Left lobe of liver (tissue), 2 donors: Measurements from ENCODE around the gene SMARCA4. TPM values are rescaled to one million over a fixed set of nuclear protein-coding genes. Genes with fewer than 3 reads are reported as not detected.
"Not testable (repeated sequence)": the region's sequence is repeated elsewhere in the genome, so short reads cannot be mapped to it uniquely, and the experiment has no call there.

ENCODE experiments used
- ATAC-seq: fragments of 200-7000 bp; cut with Tn5 transposase; one replicate; pipeline ENCODE4 v1.9.1; 2020; ENCODE audit warnings: mild to moderate bottlenecking, moderate library complexity
- DNase-seq: peaks from one replicate; pipeline ENCODE4 v3.0.0-alpha.2; 2020; ENCODE audit warnings: low spot score
- total RNA-seq: library from RNA; stranded (reverse); gene quantifications from one replicate; pipeline ENCODE4 v1.2.1, GENCODE V29; 2021
- donor health status: DM: no; HTN: no; CAD: no; lungs with moderate emphysema.
- donor health status: DM: no; HTN: yes; CAD: no.

SMARCA4 gene
- total RNA-seq, 1 donor from 2014 or later: 29.6 TPM

DNA sequence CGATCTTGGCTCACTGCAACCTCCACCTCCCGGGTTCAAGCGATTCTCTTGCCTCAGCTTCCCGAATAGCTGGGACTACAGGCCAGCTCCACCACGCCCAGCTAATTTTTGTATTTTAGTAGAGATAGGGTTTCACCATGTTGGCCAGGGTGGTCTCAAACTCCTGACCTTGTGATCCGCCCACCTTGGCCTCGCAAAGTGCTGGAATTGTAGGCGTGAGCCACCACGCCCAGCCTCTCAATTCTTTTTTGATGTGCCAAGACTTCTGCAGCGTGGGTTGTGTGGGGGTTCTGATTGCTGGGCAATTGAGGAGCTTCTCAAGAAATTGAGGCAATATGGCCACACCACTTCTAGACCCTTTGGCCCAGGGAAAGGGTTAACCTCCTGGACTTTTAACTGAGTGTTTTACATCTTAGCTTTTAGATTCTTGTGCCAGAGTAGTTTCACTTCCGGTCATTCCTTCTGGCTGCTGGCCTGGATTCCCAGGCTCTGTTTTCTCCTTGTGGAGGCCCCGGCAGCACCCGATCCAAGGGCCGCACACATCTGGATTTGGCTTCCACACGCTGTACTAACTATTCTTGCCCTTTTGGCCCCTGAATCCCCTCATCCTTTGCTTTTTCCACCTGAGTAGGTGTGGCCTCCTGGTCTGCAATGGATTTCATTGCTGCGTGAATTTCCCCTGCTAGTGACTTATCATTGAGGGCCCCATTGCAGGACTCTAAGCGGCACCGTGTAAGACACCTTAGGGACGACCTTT is 14.7 kb downstream of the SMARCA4 start:
- no peak for DNase-seq

GRCh38 chr19:10976131-10976892 is 15.5 kb downstream of the SMARCA4 start:
- ATAC-seq (peak; percentile 8), DNase-seq (no peak)

More for the DNA sequence above, 14.7 kb downstream of the SMARCA4 start:
- peak; percentile 16 for ATAC-seq

- no peak for ATAC-seq
These were observed 16.9 kb downstream of the SMARCA4 start for GRCh38 chr19:10977742-10978092.

DNA sequence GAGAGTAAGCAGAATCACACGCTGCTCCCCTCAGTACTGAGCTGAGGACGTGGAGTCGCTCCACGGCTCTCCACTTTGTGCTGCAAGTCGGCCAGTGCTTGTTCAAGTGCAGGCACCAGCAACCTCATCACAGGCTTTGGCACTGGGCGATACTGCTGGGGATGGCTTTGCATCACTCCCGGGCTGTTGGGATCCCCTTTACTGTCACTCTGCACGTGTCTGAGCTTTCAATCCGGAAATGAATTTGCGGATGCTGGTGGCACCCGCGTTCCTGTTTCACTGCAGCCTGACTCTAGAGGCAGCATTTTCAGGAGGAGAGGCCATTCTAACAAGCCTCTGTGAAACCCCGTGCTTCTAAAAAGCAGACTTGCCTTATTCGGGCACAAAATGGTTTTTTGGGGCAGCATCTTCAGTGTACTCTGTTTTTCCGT is 19.1 kb downstream of the SMARCA4 start:
- ATAC-seq (no peak), DNase-seq (no peak)

More at GRCh38 chr19:10977742-10978092, 16.9 kb downstream of the SMARCA4 start:
- no peak for DNase-seq

GRCh38 chr19:10981252-10981895 is 20.5 kb downstream of the SMARCA4 start:
- no peak for DNase-seq
- no peak for ATAC-seq

DNA sequence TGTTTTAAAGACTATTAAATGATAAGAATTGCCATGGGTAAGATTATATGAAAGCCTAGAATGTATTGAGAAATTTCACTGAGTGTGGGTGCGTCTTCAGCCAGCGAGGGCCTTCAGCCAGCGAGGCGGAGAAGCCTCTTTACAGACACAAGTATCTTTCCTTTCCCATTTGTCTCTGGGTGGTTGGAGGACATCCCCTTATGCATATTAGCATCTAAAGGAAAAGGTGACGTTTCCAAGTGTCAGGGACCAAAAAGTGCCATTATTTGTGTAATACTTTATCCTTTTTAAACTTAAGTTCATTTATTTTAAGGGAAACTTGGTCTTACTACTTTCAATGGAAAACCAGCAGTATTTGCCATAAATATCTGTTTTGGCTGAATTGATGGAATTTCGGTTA is 22.2 kb downstream of the SMARCA4 start:
- ATAC-seq: no peak
- no peak for DNase-seq

GRCh38 chr19:10984166-10984735 is 23.4 kb downstream of the SMARCA4 start:
- ATAC-seq: peak; percentile 18
- no peak for DNase-seq

DNA sequence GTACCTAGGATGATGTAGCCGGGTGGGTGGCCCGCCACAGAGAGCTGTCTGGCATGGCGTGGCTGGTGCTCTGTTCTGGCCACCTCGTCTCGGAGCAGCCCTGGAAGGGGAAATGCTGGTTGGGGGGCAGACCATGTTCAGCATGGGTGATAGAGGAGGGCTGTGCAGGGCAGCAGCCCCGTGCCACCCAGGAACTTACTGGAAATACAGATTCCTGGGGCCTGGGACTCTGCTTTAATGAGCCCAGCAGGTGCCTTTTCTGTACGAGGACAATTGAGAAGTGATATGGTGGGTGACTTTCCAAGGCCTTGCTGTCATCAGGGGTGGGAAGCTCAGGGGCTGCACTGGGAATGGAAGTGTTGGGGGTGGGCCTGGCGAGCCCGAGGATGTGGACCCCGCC is 24.7 kb downstream of the SMARCA4 start:
- DNase-seq (no peak), ATAC-seq (no peak)

GRCh38 chr19:10986301-10987127 is 25.7 kb downstream of the SMARCA4 start:
- DNase-seq (no peak), ATAC-seq (no peak)

GRCh38 chr19:10987571-10988297 is 26.9 kb downstream of the SMARCA4 start:
- DNase-seq (no peak), ATAC-seq (no peak)

GRCh38 chr19:10988380-10988779 is 27.6 kb downstream of the SMARCA4 start:
- ATAC-seq (no peak), DNase-seq (no peak)

DNA sequence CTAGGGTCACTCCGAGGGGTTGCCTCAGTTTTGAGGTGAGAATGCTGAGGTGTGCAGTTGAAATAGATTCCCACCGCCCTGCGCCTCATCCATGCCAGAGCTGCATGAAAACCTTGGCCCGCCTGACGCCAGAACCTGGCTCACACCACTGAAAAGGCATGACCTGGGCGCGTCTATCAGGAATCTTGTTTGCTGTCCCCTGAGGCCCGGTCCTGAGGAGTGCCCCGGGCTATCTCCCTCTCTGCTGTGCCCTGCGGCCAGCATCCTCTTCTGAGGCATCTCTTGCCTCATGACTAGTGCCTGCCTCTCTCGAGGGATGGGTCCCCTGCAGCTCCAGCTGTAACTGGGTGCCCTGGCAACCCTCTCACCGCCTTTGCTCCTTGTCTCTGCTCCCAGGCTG is 28.1 kb downstream of the SMARCA4 start:
- peak; percentile 18 for ATAC-seq
- DNase-seq: no peak

DNA sequence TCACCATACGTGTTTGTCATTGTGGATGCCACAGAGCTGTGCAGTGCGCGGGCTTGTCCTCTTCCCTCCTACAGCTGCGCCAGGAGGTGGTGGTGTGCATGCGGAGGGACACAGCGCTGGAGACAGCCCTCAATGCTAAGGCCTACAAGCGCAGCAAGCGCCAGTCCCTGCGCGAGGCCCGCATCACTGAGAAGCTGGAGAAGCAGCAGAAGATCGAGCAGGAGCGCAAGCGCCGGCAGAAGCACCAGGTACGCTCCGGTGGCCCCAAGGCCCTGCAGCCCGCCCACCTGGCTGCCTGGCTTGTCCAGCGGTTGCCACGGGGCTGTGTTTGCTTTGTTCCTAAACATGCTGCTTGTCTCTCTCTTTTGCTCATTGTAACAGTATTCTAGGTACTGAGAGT is 30.2 kb downstream of the SMARCA4 start:
- ATAC-seq (no peak), DNase-seq (no peak)

- ATAC-seq (no peak), DNase-seq (no peak)
These were observed 30.8 kb downstream of the SMARCA4 start for GRCh38 chr19:10991521-10992081.

DNA sequence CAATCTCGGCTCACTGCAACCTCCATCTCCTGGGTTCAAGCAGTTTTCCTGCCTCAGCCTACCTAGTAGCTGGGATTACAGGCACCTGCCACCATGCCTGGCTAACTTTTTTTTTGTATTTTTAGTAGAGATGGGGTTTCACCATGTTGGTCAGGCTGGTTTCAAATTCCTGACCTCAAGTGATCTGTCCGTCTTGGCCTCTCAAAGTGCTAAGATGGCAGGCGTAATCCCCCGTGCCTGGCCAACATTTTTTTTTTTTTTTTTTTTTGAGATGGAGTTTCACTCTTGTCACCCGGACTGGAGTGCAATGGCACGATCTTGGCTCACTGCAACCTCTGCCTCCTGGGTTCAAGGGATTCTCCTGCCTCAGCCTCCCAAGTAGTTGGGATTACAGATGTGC is 31.3 kb downstream of the SMARCA4 start:
- ATAC-seq, DNase-seq: not testable (repeated sequence)

- DNase-seq (no peak), ATAC-seq (no peak)
These were observed 35.2 kb downstream of the SMARCA4 start for GRCh38 chr19:10995926-10996600.

- ATAC-seq (peak; percentile 91), DNase-seq (peak; percentile 90)
These were observed 37.3 kb downstream of the SMARCA4 start for GRCh38 chr19:10998045-10998533.

GRCh38 chr19:10998666-10999065 is 37.8 kb downstream of the SMARCA4 start:
- DNase-seq: no peak
- no peak for ATAC-seq

DNA sequence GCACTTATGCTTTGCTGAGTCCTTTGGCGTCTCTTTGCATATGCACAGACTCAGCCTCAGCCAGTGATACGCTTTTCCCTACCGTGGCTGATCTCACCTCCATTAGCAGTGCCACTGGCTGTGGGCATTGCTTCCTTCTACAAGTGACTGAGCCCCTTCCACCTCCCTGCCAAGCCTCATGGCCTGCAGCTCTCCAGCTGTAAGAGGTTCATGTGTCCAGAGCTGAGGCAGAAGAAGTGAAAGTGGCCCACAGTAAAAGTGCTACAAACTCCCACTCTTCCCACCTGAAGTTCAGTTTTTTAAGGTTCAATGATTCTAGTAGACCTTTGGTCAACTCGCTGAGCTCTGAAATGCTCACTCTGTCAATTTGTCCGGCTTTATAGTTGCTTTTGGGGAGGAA is 44.7 kb downstream of the SMARCA4 start:
- DNase-seq (no peak), ATAC-seq (no peak)
